A673 (cell line): ENCODE results near the gene MYO1D.

ENCODE experiments used
- CTCF ChIP-seq: fragments of 300-800, 200-600 bp; sonication (generic); conservative IDR thresholded peaks from 2 replicates; pipeline ENCODE4 v1.5.1; 2017; ENCODE audit warnings: low read depth, mild to moderate bottlenecking, antibody characterized with exemption, low read length, moderate library complexity, mixed read lengths
- EZH2 ChIP-seq: fragments of 200-600 bp; sonication (generic); IDR thresholded peaks from 2 replicates; pipeline ENCODE4 v1.6.1; 2017; ENCODE audit warnings: borderline replicate concordance, low read depth, mild to moderate bottlenecking, mixed read lengths, antibody characterized with exemption, low read length; ENCODE audit not compliant: poor library complexity, severe bottlenecking

GRCh38 chr17:32451879-32452278 lies 425.0 kb downstream of the MYO1D start:
- TF ChIP-seq CTCF (no peak), EZH2 (no peak)
